H9 (cell line): ENCODE results near the gene CAPN2. TPM values are rescaled to one million over a fixed set of nuclear protein-coding genes. Genes with fewer than 3 reads are reported as not detected.

ENCODE experiments used
- DNase-seq: peaks from one replicate; pipeline ENCODE4 v3.0.0-alpha.2; 2017
- H2AFZ ChIP-seq: one replicate; pipeline ENCODE4 v1.6.1; 2013; ENCODE audit warnings: mild to moderate bottlenecking, low read length, control low read depth, moderate library complexity
- H2AK5ac ChIP-seq: 2 replicates; pipeline ENCODE4 v1.6.1; 2013; ENCODE audit warnings: low read length, control low read depth, mixed read lengths; ENCODE audit not compliant: insufficient read length
- H2BK120ac ChIP-seq: one replicate; pipeline ENCODE4 v1.6.1; 2013; ENCODE audit warnings: low read depth, mild to moderate bottlenecking, low read length, control low read depth, inconsistent platforms; ENCODE audit not compliant: poor library complexity, severe bottlenecking
- H2BK12ac ChIP-seq: 2 replicates; pipeline ENCODE4 v1.6.1; 2013; ENCODE audit warnings: low read length, control low read depth, mixed read lengths, low read depth; ENCODE audit not compliant: insufficient read length
- H2BK15ac ChIP-seq: 2 replicates; pipeline ENCODE4 v1.6.1; 2013; ENCODE audit warnings: low read depth, low read length, control low read depth
- H2BK20ac ChIP-seq: one replicate; pipeline ENCODE4 v1.6.1; 2013; ENCODE audit warnings: low read depth, mild to moderate bottlenecking, low read length, control low read depth, inconsistent platforms; ENCODE audit not compliant: poor library complexity, severe bottlenecking
- H2BK5ac ChIP-seq: 2 replicates; pipeline ENCODE4 v1.6.1; 2013; ENCODE audit warnings: low read length, control low read depth, mixed read lengths; ENCODE audit not compliant: insufficient read length
- H3K14ac ChIP-seq: 2 replicates; pipeline ENCODE4 v1.6.1; 2013; ENCODE audit warnings: low read length, control low read depth; ENCODE audit not compliant: insufficient read depth
- H3K18ac ChIP-seq: 2 replicates; pipeline ENCODE4 v1.6.1; 2013; ENCODE audit warnings: low read depth, mild to moderate bottlenecking, mixed read lengths, low read length, control low read depth; ENCODE audit not compliant: insufficient read length
- H3K23ac ChIP-seq: 2 replicates; pipeline ENCODE4 v1.6.1; 2013; ENCODE audit warnings: low read length, control low read depth, mixed read lengths, low read depth; ENCODE audit not compliant: insufficient read length
- H3K23me2 ChIP-seq: 2 replicates; pipeline ENCODE4 v1.6.1; 2013; ENCODE audit warnings: low read depth, mild to moderate bottlenecking, mixed read lengths, low read length, control low read depth; ENCODE audit not compliant: insufficient read length, poor library complexity, severe bottlenecking
- H3K27ac ChIP-seq: 2 replicates; pipeline ENCODE4 v1.5.1; 2013; ENCODE audit warnings: low read length, control low read depth, mixed read lengths, low read depth; ENCODE audit not compliant: insufficient read length
- H3K27me3 ChIP-seq: 2 replicates; pipeline ENCODE4 v1.6.1; 2013; ENCODE audit warnings: low read length, control low read depth, inconsistent platforms; ENCODE audit not compliant: insufficient read depth
- H3K4ac ChIP-seq: 2 replicates; pipeline ENCODE4 v1.6.1; 2013; ENCODE audit warnings: low read depth, mild to moderate bottlenecking, control low read depth, inconsistent platforms, low read length, moderate library complexity
- H3K4me1 ChIP-seq: 2 replicates; pipeline ENCODE4 v1.6.1; 2013; ENCODE audit warnings: low read length, control low read depth, inconsistent platforms; ENCODE audit not compliant: insufficient read depth
- H3K4me2 ChIP-seq: 2 replicates; pipeline ENCODE4 v1.6.1; 2013; ENCODE audit warnings: low read length, control low read depth, mixed read lengths; ENCODE audit not compliant: insufficient read length, insufficient read depth
- H3K56ac ChIP-seq: 2 replicates; pipeline ENCODE4 v1.6.1; 2013; ENCODE audit warnings: low read depth, mild to moderate bottlenecking, mixed read lengths, low read length, control low read depth; ENCODE audit not compliant: insufficient read length
- H3K79me1 ChIP-seq: 2 replicates; pipeline ENCODE4 v1.6.1; 2013; ENCODE audit warnings: low read depth, mild to moderate bottlenecking, moderate library complexity, low read length, control low read depth, inconsistent platforms; ENCODE audit not compliant: insufficient read depth, poor library complexity, severe bottlenecking
- H3K79me2 ChIP-seq: 2 replicates; pipeline ENCODE4 v1.6.1; 2013; ENCODE audit warnings: low read length, control low read depth, inconsistent platforms; ENCODE audit not compliant: insufficient read depth
- H3K9ac ChIP-seq: 2 replicates; pipeline ENCODE4 v1.6.1; 2013; ENCODE audit warnings: low read length, control low read depth, mixed read lengths; ENCODE audit not compliant: insufficient read length; ENCODE audit errors: extremely low read depth
- H3K9me3 ChIP-seq: one replicate; pipeline ENCODE4 v1.6.1; 2013; ENCODE audit warnings: low read depth, low read length, inconsistent platforms; ENCODE audit not compliant: control insufficient read depth
- H3T11ph ChIP-seq: one replicate; pipeline ENCODE4 v1.6.1; 2013; ENCODE audit warnings: mild to moderate bottlenecking, low read length, control low read depth, inconsistent platforms
- H4K20me1 ChIP-seq: one replicate; pipeline ENCODE4 v1.6.1; 2013; ENCODE audit not compliant: control insufficient read depth, insufficient read length, insufficient read depth
- H4K5ac ChIP-seq: 2 replicates; pipeline ENCODE4 v1.6.1; 2013; ENCODE audit warnings: low read depth, mild to moderate bottlenecking, mixed read lengths, low read length, control low read depth; ENCODE audit not compliant: insufficient read length
- H4K8ac ChIP-seq: replicated peaks from 2 replicates; pipeline ENCODE4 v1.6.1; 2013; ENCODE audit warnings: low read length, control low read depth, mixed read lengths, low read depth; ENCODE audit not compliant: insufficient read length
- H4K91ac ChIP-seq: 2 replicates; pipeline ENCODE4 v1.6.1; 2013; ENCODE audit warnings: low read depth, mild to moderate bottlenecking, moderate library complexity, mixed read lengths, low read length, control low read depth; ENCODE audit not compliant: insufficient read length
- H3K27ac Mint-ChIP-seq, 3 experiments: 2 replicates in 2 of 3; 3 replicates in 1 of 3; pipeline ENCODE4 v1.8.0; 2020 to 2021; ENCODE audit warnings: mixed read lengths in 3 of 3, mild to moderate bottlenecking in 1 of 3, moderate library complexity in 1 of 3
- H3K27me3 Mint-ChIP-seq: 2 replicates; pipeline ENCODE4 v1.8.0; 2021; ENCODE audit warnings: low read depth, mild to moderate bottlenecking, moderate library complexity, mixed read lengths
- H3K36me3 Mint-ChIP-seq, 3 experiments: 2 replicates in 2 of 3; 3 replicates in 1 of 3; pipeline ENCODE4 v1.8.0; 2020 to 2021; ENCODE audit warnings: low read depth in 3 of 3, mixed read lengths in 3 of 3; ENCODE audit not compliant: insufficient read depth in 1 of 3
- H3K4me1 Mint-ChIP-seq, 2 experiments: 2 replicates each; pipeline ENCODE4 v1.8.0; 2020; ENCODE audit warnings: mixed read lengths in 2 of 2
- H3K4me3 Mint-ChIP-seq, 2 experiments: 2 replicates in 1 of 2; 3 replicates in 1 of 2; pipeline ENCODE4 v1.8.0; 2020 to 2021; ENCODE audit warnings: mild to moderate bottlenecking in 2 of 2, mixed read lengths in 2 of 2, moderate library complexity in 1 of 2
- H3K9me3 Mint-ChIP-seq, 2 experiments: 2 replicates in 1 of 2; 3 replicates in 1 of 2; pipeline ENCODE4 v1.8.0; 2020; ENCODE audit warnings: mild to moderate bottlenecking in 2 of 2, mixed read lengths in 2 of 2, moderate library complexity in 1 of 2
- WGBS: extraction: QIAGEN DNeasy Blood & Tissue Kit; methylation state at CpG from one replicate; pipeline ENCODE4 v1.1.7; 2013; ENCODE audit warnings: missing lambda C conversion rate, low lambda C conversion rate, mixed read lengths; ENCODE audit not compliant: insufficient read length; ENCODE audit errors: extremely low coverage; 5-methylcytosine and 5-hydroxymethylcytosine counted together
- total RNA-seq: library from RNA; stranded (reverse); gene quantifications from 2 replicates; pipeline ENCODE4 v1.2.1, GENCODE V29; 2021
- TF ChIP-seq, protein P1 (sequence below): fragments of 200-600 bp; sonication (generic); conservative IDR thresholded peaks from 3 replicates; pipeline ENCODE4 v1.8.0; 2021; ENCODE audit warnings: antibody characterized with exemption, mild to moderate bottlenecking

The CAPN2 gene
- total RNA-seq, 1 experiment from 2014 or later = 32.2 TPM

GRCh38 chr1:223720971-223721591 is 8.7 kb downstream of the CAPN2 start:
- no peak for DNase-seq
- Histone ChIP-seq H3K9ac (no peak overlapping the region), H2AFZ (no peak overlapping the region), H4K20me1 (no peaks in the 10 kb centered on the region), H3K23me2 (no peaks in the 10 kb centered on the region), H3T11ph (no peak overlapping the region), H3K4me2 (no peak overlapping the region), H2AK5ac (no peak overlapping the region), H3K27ac (no peak overlapping the region), H2BK20ac (no peak overlapping the region), H3K27me3 (peaks cover 26% of the 10 kb centered on the region; the same call in 1 of the 2 replicates), H3K56ac (no peak overlapping the region), H2BK120ac (no peak overlapping the region), H3K4ac (no peak overlapping the region), H2BK15ac (no peak overlapping the region), H3K18ac (no peak overlapping the region), H3K79me1 (no peaks in the 10 kb centered on the region), H3K23ac (no peak overlapping the region), H2BK12ac (no peak overlapping the region), H2BK5ac (no peak overlapping the region), H3K4me1 (0 out of 2 replicates have a peak, but pooled peaks cover 4% of the 10 kb centered on the region), H3K9me3 (no peaks in the 10 kb centered on the region), H3K79me2 (no peaks in the 10 kb centered on the region), H4K5ac (no peak overlapping the region), H4K91ac (no peak overlapping the region), H4K8ac (no peak overlapping the region), H3K14ac (no peak overlapping the region)
- no peak overlapping the region for H3K27ac Mint-ChIP-seq
- TF ChIP-seq, protein P1, sequence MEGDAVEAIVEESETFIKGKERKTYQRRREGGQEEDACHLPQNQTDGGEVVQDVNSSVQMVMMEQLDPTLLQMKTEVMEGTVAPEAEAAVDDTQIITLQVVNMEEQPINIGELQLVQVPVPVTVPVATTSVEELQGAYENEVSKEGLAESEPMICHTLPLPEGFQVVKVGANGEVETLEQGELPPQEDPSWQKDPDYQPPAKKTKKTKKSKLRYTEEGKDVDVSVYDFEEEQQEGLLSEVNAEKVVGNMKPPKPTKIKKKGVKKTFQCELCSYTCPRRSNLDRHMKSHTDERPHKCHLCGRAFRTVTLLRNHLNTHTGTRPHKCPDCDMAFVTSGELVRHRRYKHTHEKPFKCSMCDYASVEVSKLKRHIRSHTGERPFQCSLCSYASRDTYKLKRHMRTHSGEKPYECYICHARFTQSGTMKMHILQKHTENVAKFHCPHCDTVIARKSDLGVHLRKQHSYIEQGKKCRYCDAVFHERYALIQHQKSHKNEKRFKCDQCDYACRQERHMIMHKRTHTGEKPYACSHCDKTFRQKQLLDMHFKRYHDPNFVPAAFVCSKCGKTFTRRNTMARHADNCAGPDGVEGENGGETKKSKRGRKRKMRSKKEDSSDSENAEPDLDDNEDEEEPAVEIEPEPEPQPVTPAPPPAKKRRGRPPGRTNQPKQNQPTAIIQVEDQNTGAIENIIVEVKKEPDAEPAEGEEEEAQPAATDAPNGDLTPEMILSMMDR = no peak
- H3K9me3 Mint-ChIP-seq = no peaks in the 10 kb centered on the region
- no CpG with 5 or more reads among the region's 4 CpGs for WGBS
- H3K36me3 Mint-ChIP-seq = peaks cover 27 to 40% (median 27%) of the 10 kb centered on the region in 3 experiments; a peak in 6 of 7 replicates
- peaks cover 66% of the 10 kb centered on the region for H3K27me3 Mint-ChIP-seq
- H3K4me3 Mint-ChIP-seq = no peak overlapping the region
- H3K4me1 Mint-ChIP-seq = peaks cover 25 to 34% of the 10 kb centered on the region in 2 experiments
